GM23338 (cell line): ENCODE measurements around the gene VPS37C.

Experiments
- CREB1 ChIP-seq: fragments of 250-450 bp; sonication (Bioruptor Pico); IDR thresholded peaks from 2 replicates; pipeline ENCODE4 v1.5.0; 2020; ENCODE audit warnings: low read depth, mild to moderate bottlenecking, moderate library complexity
- CTCF ChIP-seq, 2 experiments: fragments of 200-600 bp in 1 of 2; sonication (generic) in 1 of 2; conservative IDR thresholded peaks; 2 replicates each; pipeline versions ENCODE4 v1.5.1 to v1.6.1; 2016 to 2017; ENCODE audit warnings: antibody characterized with exemption in 2 of 2, low read depth in 2 of 2, mild to moderate bottlenecking in 2 of 2, moderate library complexity in 1 of 2
- EZH2phosphoT487 ChIP-seq: fragments of 200-600 bp; sonication (generic); IDR thresholded peaks from one replicate; pipeline ENCODE4 v1.8.1; 2018; ENCODE audit warnings: antibody characterized with exemption; ENCODE audit not compliant: unreplicated experiment
- POLR2AphosphoS5 ChIP-seq: IDR thresholded peaks from 2 replicates; pipeline ENCODE4 v1.6.1; 2016; ENCODE audit warnings: antibody characterized with exemption, low read depth
- REST ChIP-seq: IDR thresholded peaks from one replicate; pipeline ENCODE4 v1.6.1; 2018; ENCODE audit warnings: antibody characterized with exemption; ENCODE audit not compliant: unreplicated experiment
- STAT1 ChIP-seq: IDR thresholded peaks from one replicate; pipeline ENCODE4 v1.6.1; 2016; ENCODE audit warnings: antibody characterized with exemption; ENCODE audit not compliant: unreplicated experiment
- ZNF331 ChIP-seq: fragments of 250-450 bp; sonication (Bioruptor Pico); IDR thresholded peaks from 2 replicates; pipeline ENCODE4 v1.5.0; 2020; ENCODE audit warnings: low read depth, mild to moderate bottlenecking, moderate library complexity

- TF ChIP-seq CTCF (conservative IDR thresholded peaks at IDR 0.05; ENCODE audit: low read depth in 2 of 2) (no peak), STAT1 (no peak), POLR2AphosphoS5 (no peak), CREB1 (CRISPR knock-in tag) (no peak), ZNF331 (CRISPR knock-in tag) (no peak), EZH2phosphoT487 (no peak), REST (no peak)
Observed at GRCh38 chr11:61112575-61112974, 48.7 kb downstream of the VPS37C start.
